Immature natural killer cell (primary cell): ENCODE measurements around the gene FAM78B. TPM values are rescaled to one million over a fixed set of nuclear protein-coding genes. Genes with fewer than 3 reads are reported as not detected.

Experiments
- DNase-seq, 3 donors: peaks; one replicate each; pipeline ENCODE4 v3.0.0; 2022; ENCODE audit warnings: mixed read lengths in 1 of 3
- H3K27ac Mint-ChIP-seq, 6 donors: one replicate each; pipeline ENCODE4 v1.8.0; 2020; ENCODE audit warnings: mixed read lengths in 6 of 6, mild to moderate bottlenecking in 5 of 6, inconsistent platforms in 4 of 6, moderate library complexity in 3 of 6
- H3K27me3 Mint-ChIP-seq, 3 donors: one replicate each; pipeline ENCODE4 v1.8.0; 2020 to 2021; ENCODE audit warnings: low read depth in 3 of 3, mild to moderate bottlenecking in 3 of 3, mixed read lengths in 3 of 3, moderate library complexity in 3 of 3, inconsistent platforms in 1 of 3
- H3K36me3 Mint-ChIP-seq, 3 donors: one replicate each; pipeline ENCODE4 v1.8.0; 2020; ENCODE audit warnings: mixed read lengths in 3 of 3, inconsistent platforms in 2 of 3, mild to moderate bottlenecking in 2 of 3
- H3K4me1 Mint-ChIP-seq, 2 donors: one replicate each; pipeline ENCODE4 v1.8.0; 2020; ENCODE audit warnings: inconsistent platforms in 2 of 2, mild to moderate bottlenecking in 2 of 2, mixed read lengths in 2 of 2, moderate library complexity in 1 of 2
- H3K4me3 Mint-ChIP-seq, 5 donors: one replicate each; pipeline ENCODE4 v1.8.0; 2020; ENCODE audit warnings: mild to moderate bottlenecking in 5 of 5, mixed read lengths in 5 of 5, inconsistent platforms in 3 of 5, moderate library complexity in 3 of 5
- H3K9me3 Mint-ChIP-seq, 6 donors: one replicate each; pipeline ENCODE4 v1.8.0; 2020; ENCODE audit warnings: mild to moderate bottlenecking in 6 of 6, mixed read lengths in 6 of 6, inconsistent platforms in 4 of 6, moderate library complexity in 3 of 6
- polyA plus RNA-seq, 3 donors: library from polyadenylated mRNA; unstranded; fragments of 300-500 nt; fragmentation: Illumina TruSeq; gene quantifications; one replicate each; pipeline ENCODE4 v1.2.3, GENCODE V29; 2021

Gene FAM78B
- polyA plus RNA-seq, 3 donors from 2014 or later: not detected

- Mint-ChIP-seq H3K27ac (no peak overlapping the region), H3K4me3 (no peak overlapping the region), H3K36me3 (no peaks in the 10 kb centered on the region), H3K27me3 (peaks cover 1 to 7% (median 4%) of the 10 kb centered on the region in 3 donors), H3K4me1 (no peaks in the 10 kb centered on the region), H3K9me3 (peaks cover 0 to 6% (median 0%) of the 10 kb centered on the region in 6 donors)
- no peak for DNase-seq
These were observed 102.4 kb downstream of the FAM78B start for GRCh38 chr1:166064313-166064926.

GRCh38 chr1:166063701-166064100, 103.1 kb downstream of the FAM78B start:
- no peaks in the 10 kb centered on the region for H3K36me3 Mint-ChIP-seq
- no peaks in the 10 kb centered on the region for H3K4me1 Mint-ChIP-seq
- peaks cover 0 to 6% (median 0%) of the 10 kb centered on the region in 6 donors for H3K9me3 Mint-ChIP-seq

GRCh38 chr1:166062421-166063070, 104.3 kb downstream of the FAM78B start:
- H3K27me3 Mint-ChIP-seq: peaks cover 1 to 7% (median 4%) of the 10 kb centered on the region in 3 donors
- H3K4me1 Mint-ChIP-seq: no peaks in the 10 kb centered on the region
- no peaks in the 10 kb centered on the region for H3K36me3 Mint-ChIP-seq
- no peak overlapping the region for H3K27ac Mint-ChIP-seq
- DNase-seq: no peak
- H3K4me3 Mint-ChIP-seq: no peak overlapping the region
- H3K9me3 Mint-ChIP-seq: peaks cover 0 to 6% (median 0%) of the 10 kb centered on the region in 6 donors

More at GRCh38 chr1:166063701-166064100, 103.1 kb downstream of the FAM78B start:
- Mint-ChIP-seq H3K27me3 (peaks cover 1 to 7% (median 4%) of the 10 kb centered on the region in 3 donors), H3K27ac (no peak overlapping the region), H3K4me3 (no peak overlapping the region)
- DNase-seq: no peak

- no peak for DNase-seq
These were observed 109.2 kb downstream of the FAM78B start for GRCh38 chr1:166057650-166058049.

GRCh38 chr1:166053395-166053794, 113.4 kb downstream of the FAM78B start:
- peaks cover 0 to 2% (median under 1%) of the 10 kb centered on the region in 6 donors for H3K9me3 Mint-ChIP-seq
- H3K4me1 Mint-ChIP-seq: no peaks in the 10 kb centered on the region
- H3K27me3 Mint-ChIP-seq: peaks cover 2 to 6% (median 2%) of the 10 kb centered on the region in 3 donors
- H3K4me3 Mint-ChIP-seq: no peak overlapping the region
- H3K27ac Mint-ChIP-seq: no peak overlapping the region
- no peaks in the 10 kb centered on the region for H3K36me3 Mint-ChIP-seq
- DNase-seq: no peak

More at GRCh38 chr1:166057650-166058049, 109.2 kb downstream of the FAM78B start:
- H3K4me3 Mint-ChIP-seq: no peak overlapping the region
- H3K36me3 Mint-ChIP-seq: no peaks in the 10 kb centered on the region
- no peaks in the 10 kb centered on the region for H3K4me1 Mint-ChIP-seq
- no peak overlapping the region for H3K27ac Mint-ChIP-seq
- H3K27me3 Mint-ChIP-seq: peaks cover 2 to 10% (median 2%) of the 10 kb centered on the region in 3 donors
- peaks cover 0 to 2% (median 0%) of the 10 kb centered on the region in 6 donors for H3K9me3 Mint-ChIP-seq

- no peak overlapping the region for H3K27ac Mint-ChIP-seq
- H3K27me3 Mint-ChIP-seq: peaks cover 5 to 10% (median 5%) of the 10 kb centered on the region in 3 donors
- no peaks in the 10 kb centered on the region for H3K4me1 Mint-ChIP-seq
- no peaks in the 10 kb centered on the region for H3K36me3 Mint-ChIP-seq
- DNase-seq: no peak
- no peak overlapping the region for H3K4me3 Mint-ChIP-seq
- peaks cover 0 to 5% (median 0%) of the 10 kb centered on the region in 6 donors for H3K9me3 Mint-ChIP-seq
These were observed 126.4 kb downstream of the FAM78B start for GRCh38 chr1:166040202-166040997.

- Mint-ChIP-seq H3K36me3 (no peaks in the 10 kb centered on the region), H3K4me3 (no peak overlapping the region), H3K4me1 (no peaks in the 10 kb centered on the region), H3K27ac (no peak overlapping the region), H3K9me3 (peaks cover 0 to 5% (median 0%) of the 10 kb centered on the region in 6 donors), H3K27me3 (peaks cover 5 to 7% (median 5%) of the 10 kb centered on the region in 3 donors)
- DNase-seq: no peak
These were observed 127.2 kb downstream of the FAM78B start for GRCh38 chr1:166039436-166040201.

- Mint-ChIP-seq H3K27ac (no peak overlapping the region), H3K4me1 (no peaks in the 10 kb centered on the region), H3K4me3 (no peak overlapping the region), H3K36me3 (no peaks in the 10 kb centered on the region), H3K27me3 (peaks cover 2 to 4% (median 3%) of the 10 kb centered on the region in 3 donors), H3K9me3 (peaks cover 0 to 4% (median under 1%) of the 10 kb centered on the region in 6 donors)
- no peak for DNase-seq
These were observed 130.7 kb downstream of the FAM78B start for GRCh38 chr1:166036092-166036491.

- Mint-ChIP-seq H3K9me3 (peaks cover 0 to 6% (median 0%) of the 10 kb centered on the region in 6 donors), H3K4me1 (no peaks in the 10 kb centered on the region)
These were observed 134.0 kb downstream of the FAM78B start for GRCh38 chr1:166032572-166033371.

GRCh38 chr1:166031932-166032571, 134.7 kb downstream of the FAM78B start:
- Mint-ChIP-seq H3K4me1 (no peaks in the 10 kb centered on the region), H3K4me3 (no peak overlapping the region), H3K27ac (no peak overlapping the region), H3K9me3 (peaks cover 0 to 6% (median 0%) of the 10 kb centered on the region in 6 donors), H3K36me3 (no peaks in the 10 kb centered on the region), H3K27me3 (peaks cover 3 to 6% (median 4%) of the 10 kb centered on the region in 3 donors)
- no peak for DNase-seq

More at GRCh38 chr1:166032572-166033371, 134.0 kb downstream of the FAM78B start:
- DNase-seq: no peak
- Mint-ChIP-seq H3K27ac (no peak overlapping the region), H3K36me3 (no peaks in the 10 kb centered on the region), H3K4me3 (no peak overlapping the region), H3K27me3 (peaks cover 3 to 4% (median 4%) of the 10 kb centered on the region in 3 donors)

- no peaks in the 10 kb centered on the region for H3K36me3 Mint-ChIP-seq
- DNase-seq: no peak
- H3K27me3 Mint-ChIP-seq: peaks cover 0 to 6% (median 3%) of the 10 kb centered on the region in 3 donors
- H3K27ac Mint-ChIP-seq: no peak overlapping the region
- peaks cover 0 to 6% (median 0%) of the 10 kb centered on the region in 6 donors for H3K9me3 Mint-ChIP-seq
- no peaks in the 10 kb centered on the region for H3K4me1 Mint-ChIP-seq
- no peak overlapping the region for H3K4me3 Mint-ChIP-seq
These were observed 137.4 kb downstream of the FAM78B start for GRCh38 chr1:166029196-166029945.

GRCh38 chr1:166026555-166026954, 140.2 kb downstream of the FAM78B start:
- Mint-ChIP-seq H3K4me1 (no peaks in the 10 kb centered on the region), H3K4me3 (no peak overlapping the region), H3K27ac (no peak overlapping the region), H3K27me3 (peaks cover 0 to 6% (median 3%) of the 10 kb centered on the region in 3 donors), H3K9me3 (peaks cover 0 to 7% (median 0%) of the 10 kb centered on the region in 6 donors), H3K36me3 (no peaks in the 10 kb centered on the region)
- DNase-seq: no peak
